Prostate gland (tissue), 2 donors: ENCODE measurements around the gene RASSF4.

Source experiments
- POLR2A ChIP-seq: fragments of 450-650 bp; IDR thresholded peaks from one replicate; pipeline ENCODE4 v1.6.1; 2016; ENCODE audit warnings: antibody characterized with exemption, mild to moderate bottlenecking
- TF ChIP-seq, protein P1 (sequence below), 4 experiments: fragments of 200-600 bp in 2 of 4; fragments of 450-650 bp in 2 of 4; sonication (generic) in 2 of 4; IDR thresholded peaks; 1 replicate in 3 of 4; 2 replicates in 1 of 4; pipeline ENCODE4 v1.5.1; 2016 to 2019; ENCODE audit warnings: antibody characterized with exemption in 4 of 4, mild to moderate bottlenecking in 2 of 4, moderate library complexity in 2 of 4

DNA sequence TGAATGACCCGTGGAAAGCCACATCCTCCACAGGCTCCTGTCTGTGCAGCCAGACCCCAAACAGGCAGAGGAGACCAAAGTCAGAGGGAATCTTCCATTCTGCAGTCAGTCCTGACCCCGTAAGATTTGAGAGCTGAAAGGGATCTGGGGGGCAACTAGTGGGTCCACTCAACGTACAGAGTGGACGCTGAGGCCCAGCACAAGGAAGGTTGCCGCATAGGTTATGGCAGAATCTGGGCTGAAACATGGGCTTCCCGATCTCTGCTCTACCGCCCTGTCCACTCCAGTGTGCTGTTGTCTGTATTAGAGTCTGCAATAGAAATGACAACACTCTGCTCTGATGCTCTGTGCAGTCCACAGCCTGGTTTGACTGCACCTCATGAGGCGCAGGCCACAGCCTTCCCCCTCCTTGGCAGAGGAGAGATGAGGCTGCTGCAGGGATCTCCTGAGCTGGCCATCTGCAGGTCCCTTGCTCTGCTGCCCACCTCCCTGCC is 33.2 kb downstream of the RASSF4 start:
- TF ChIP-seq, protein P1, sequence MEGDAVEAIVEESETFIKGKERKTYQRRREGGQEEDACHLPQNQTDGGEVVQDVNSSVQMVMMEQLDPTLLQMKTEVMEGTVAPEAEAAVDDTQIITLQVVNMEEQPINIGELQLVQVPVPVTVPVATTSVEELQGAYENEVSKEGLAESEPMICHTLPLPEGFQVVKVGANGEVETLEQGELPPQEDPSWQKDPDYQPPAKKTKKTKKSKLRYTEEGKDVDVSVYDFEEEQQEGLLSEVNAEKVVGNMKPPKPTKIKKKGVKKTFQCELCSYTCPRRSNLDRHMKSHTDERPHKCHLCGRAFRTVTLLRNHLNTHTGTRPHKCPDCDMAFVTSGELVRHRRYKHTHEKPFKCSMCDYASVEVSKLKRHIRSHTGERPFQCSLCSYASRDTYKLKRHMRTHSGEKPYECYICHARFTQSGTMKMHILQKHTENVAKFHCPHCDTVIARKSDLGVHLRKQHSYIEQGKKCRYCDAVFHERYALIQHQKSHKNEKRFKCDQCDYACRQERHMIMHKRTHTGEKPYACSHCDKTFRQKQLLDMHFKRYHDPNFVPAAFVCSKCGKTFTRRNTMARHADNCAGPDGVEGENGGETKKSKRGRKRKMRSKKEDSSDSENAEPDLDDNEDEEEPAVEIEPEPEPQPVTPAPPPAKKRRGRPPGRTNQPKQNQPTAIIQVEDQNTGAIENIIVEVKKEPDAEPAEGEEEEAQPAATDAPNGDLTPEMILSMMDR (IDR thresholded peaks at IDR 0.05), result no peak
- TF ChIP-seq POLR2A, result no peak
